Suprapubic skin (tissue), 4 donors: ENCODE measurements around the gene AGAP1.

Experiments
- EP300 ChIP-seq: sonication (generic); formaldehyde crosslinking; IDR thresholded peaks from one replicate; pipeline ENCODE4 v1.6.1; 2017; ENCODE audit warnings: antibody characterized with exemption
- POLR2A ChIP-seq, 2 donors: fragments of 450-650 bp; IDR thresholded peaks; one replicate each; pipeline ENCODE4 v1.6.1; 2017; ENCODE audit warnings: antibody characterized with exemption in 2 of 2, mild to moderate bottlenecking in 2 of 2, moderate library complexity in 2 of 2
- POLR2AphosphoS5 ChIP-seq, 3 donors: sonication (generic); formaldehyde crosslinking; IDR thresholded peaks; one replicate each; pipeline ENCODE4 v1.6.1; 2017; ENCODE audit warnings: antibody characterized with exemption in 3 of 3
- TF ChIP-seq, protein P1 (sequence below), 2 donors: fragments of 200-600 bp in 1 of 2; fragments of 450-650 bp in 1 of 2; sonication (generic) in 1 of 2; IDR thresholded peaks; one replicate each; pipeline ENCODE4 v1.5.1; 2016 to 2019; ENCODE audit warnings: antibody characterized with exemption in 2 of 2, mild to moderate bottlenecking in 1 of 2, moderate library complexity in 1 of 2

DNA sequence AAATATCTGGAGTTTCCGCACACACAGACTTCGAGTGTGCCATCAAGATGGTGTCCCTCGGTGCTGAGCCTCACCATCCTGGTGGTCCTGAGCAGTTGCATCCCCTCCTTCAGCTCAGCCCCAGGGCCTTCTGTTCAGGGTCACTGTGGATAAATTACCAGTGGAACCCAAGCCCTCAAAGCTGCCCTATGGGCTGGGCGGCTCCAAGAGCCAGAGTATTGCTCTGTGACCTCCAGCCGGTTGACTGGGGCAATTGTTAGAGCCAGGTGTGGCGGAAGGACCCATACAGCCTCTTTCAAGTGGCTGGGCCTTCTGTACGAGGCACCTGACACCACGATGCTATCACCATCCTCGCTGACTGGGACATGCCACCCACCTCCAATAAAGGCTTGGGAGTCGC is 458.9 kb downstream of the AGAP1 start:
- TF ChIP-seq, protein P1, sequence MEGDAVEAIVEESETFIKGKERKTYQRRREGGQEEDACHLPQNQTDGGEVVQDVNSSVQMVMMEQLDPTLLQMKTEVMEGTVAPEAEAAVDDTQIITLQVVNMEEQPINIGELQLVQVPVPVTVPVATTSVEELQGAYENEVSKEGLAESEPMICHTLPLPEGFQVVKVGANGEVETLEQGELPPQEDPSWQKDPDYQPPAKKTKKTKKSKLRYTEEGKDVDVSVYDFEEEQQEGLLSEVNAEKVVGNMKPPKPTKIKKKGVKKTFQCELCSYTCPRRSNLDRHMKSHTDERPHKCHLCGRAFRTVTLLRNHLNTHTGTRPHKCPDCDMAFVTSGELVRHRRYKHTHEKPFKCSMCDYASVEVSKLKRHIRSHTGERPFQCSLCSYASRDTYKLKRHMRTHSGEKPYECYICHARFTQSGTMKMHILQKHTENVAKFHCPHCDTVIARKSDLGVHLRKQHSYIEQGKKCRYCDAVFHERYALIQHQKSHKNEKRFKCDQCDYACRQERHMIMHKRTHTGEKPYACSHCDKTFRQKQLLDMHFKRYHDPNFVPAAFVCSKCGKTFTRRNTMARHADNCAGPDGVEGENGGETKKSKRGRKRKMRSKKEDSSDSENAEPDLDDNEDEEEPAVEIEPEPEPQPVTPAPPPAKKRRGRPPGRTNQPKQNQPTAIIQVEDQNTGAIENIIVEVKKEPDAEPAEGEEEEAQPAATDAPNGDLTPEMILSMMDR (IDR thresholded peaks at IDR 0.05): no peak
- TF ChIP-seq EP300 (no peak), POLR2AphosphoS5 (IDR thresholded peaks at IDR 0.05) (no peak), POLR2A (IDR thresholded peaks at IDR 0.05) (no peak)
